Activated CD8-positive, alpha-beta memory T cell treated with anti-CD3 and anti-CD28 coated beads for 36 hours (primary cell): ENCODE results near the gene DENND2A. TPM values are rescaled to one million over a fixed set of nuclear protein-coding genes. Genes with fewer than 3 reads are reported as not detected.

Experiments used
- CTCF ChIA-PET: fragments of 350-600 bp; sonication (Branson Sonifier 250); formaldehyde crosslinking; loops from one replicate; lab custom pipeline; 2021; ENCODE audit warnings: antibody characterized with exemption; lab: Charles Lee
- POLR2A ChIA-PET: fragments of 350-600 bp; sonication (Branson Sonifier 250); formaldehyde crosslinking; loops from one replicate; lab custom pipeline; 2021; ENCODE audit warnings: antibody characterized with exemption; lab: Charles Lee
- total RNA-seq, 2 experiments: library from RNA; stranded (reverse); gene quantifications; one replicate each; pipeline ENCODE4 v1.2.3, GENCODE V29; 2021

Gene DENND2A
- total RNA-seq, 2 experiments from 2014 or later: not detected

DNA sequence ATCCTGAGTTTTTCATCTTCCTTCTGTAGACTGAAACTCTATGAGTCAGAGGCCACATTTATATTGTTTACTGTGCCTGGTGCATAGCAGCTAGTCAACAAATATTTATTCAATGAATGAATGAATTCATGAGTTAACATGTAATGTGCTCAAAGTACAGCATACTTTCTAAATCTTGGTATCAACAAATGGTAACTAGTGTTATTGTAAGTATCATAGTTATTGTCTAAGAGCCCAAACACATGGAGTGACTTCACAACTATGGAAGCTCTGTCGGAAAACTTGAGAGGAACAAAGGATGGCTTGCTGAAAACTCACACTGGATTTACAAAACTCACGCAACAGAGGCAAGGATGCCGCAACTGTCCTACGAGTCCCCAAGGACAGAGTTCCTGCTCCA, 35.9 kb downstream of the DENND2A start:
- CTCF ChIA-PET: no interaction called here
- POLR2A ChIA-PET: no interaction called here

DNA sequence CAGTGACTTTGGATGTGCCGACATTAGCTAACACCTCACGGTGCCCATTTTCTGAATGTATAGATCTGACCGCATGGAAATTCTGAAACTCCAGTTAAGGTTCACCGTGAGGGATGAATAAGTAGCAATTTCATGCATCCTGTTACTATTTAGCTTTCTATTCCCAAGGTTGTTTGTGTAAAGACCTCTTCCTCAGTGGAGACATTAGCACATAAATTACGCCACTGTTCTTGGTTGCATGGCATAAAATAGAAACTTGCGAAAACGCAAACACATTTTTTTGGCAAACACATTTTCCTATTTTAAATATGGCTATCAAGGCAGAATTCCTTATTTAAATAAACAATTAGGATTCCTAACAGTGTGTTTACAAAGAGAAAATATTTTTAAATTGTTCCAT, 36.5 kb downstream of the DENND2A start:
- ChIA-PET POLR2A (no interaction called here), CTCF (no interaction called here)

GRCh38 chr7:140601566-140602174, 38.9 kb downstream of the DENND2A start:
- CTCF ChIA-PET: no interaction called here
- POLR2A ChIA-PET: no interaction called here

DNA sequence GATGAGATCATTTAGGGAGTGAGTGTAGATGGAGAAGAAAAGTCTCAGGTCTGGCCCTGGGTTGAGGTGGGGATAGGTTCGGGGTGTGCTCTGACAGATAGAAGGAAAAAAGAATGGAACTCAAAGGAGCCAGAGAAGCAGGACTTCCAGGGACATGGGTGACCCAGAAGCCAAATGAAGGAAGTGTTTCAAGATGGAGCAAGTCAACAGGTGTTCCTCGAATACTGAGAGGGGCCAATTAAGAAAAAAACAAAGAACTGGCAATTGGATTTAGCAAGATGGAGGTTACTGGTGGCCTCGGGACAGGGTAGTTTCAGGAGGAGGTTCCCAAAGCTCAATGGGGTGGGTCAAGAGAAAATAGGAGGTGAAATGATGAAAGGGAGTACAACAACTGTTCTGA, 40.3 kb downstream of the DENND2A start:
- ChIA-PET POLR2A (no interaction called here), CTCF (no interaction called here)

DNA sequence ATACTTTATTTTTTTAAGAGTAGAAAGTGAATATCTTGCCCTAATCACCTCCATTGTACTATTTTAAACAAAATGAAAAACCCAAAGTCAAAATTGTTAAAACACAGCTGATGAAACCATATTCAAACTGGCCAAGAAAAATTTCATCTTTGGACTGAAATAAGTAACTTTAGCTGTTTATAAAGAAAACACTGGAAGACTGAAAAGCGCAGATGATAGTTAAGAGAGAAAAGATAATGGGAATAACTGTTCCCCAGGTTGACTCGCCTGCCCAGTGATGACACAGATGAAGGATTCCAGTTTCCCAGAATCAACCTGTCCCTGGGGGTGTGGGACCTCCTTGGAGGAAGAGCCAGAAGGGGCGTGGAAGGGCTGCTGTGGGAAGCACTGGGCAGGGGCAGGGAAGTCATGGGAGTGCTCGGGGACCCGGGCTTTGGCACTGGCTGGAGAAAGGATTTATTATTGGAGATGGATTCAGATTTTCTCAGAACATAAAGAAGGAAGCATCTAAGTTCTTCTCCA, 43.1 kb downstream of the DENND2A start:
- ChIA-PET CTCF (no interaction called here), POLR2A (no interaction called here)

DNA sequence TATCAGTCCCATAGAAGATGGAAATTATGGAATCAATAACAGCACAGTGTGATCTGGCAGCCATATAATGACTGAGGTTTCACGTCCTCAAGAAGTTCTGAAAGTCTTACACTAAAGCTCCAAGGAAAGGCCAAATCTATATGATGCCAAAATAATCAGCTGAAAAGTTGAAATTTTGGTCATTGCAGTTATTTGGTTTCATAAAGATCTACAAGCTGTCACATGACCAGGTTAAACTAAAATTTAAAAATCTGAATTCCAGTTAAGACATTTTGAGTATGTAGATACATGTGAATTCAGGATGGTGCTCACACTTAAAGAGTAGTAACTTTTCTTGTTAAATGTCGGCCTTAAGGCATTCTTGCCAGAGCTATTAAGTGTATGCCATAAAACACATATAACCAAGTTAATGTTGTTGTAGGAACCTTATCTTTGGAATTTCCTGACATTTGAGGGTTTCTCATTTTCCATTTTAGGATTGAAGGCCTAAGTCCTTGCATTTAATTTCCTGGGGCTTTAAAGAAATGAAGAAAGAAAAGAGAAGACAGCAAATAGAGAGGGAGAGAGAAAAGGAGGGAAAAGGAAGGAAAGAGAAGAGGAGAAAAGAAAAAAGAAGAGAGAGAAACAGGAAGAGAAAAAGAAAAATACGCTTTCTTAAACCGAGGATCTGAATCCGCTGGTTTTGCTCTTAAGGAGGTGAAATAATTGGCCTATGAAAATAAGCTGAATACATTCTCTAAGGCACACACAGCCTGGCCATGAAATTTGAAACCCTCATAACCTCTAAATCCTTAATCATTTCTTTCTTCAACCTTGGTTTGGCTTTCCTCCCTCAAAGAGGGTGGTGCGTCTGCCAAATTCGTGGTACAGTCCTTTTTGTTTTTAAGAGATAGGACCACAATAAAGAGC, 43.8 kb downstream of the DENND2A start:
- ChIA-PET POLR2A (no interaction called here), CTCF (no interaction called here)

DNA sequence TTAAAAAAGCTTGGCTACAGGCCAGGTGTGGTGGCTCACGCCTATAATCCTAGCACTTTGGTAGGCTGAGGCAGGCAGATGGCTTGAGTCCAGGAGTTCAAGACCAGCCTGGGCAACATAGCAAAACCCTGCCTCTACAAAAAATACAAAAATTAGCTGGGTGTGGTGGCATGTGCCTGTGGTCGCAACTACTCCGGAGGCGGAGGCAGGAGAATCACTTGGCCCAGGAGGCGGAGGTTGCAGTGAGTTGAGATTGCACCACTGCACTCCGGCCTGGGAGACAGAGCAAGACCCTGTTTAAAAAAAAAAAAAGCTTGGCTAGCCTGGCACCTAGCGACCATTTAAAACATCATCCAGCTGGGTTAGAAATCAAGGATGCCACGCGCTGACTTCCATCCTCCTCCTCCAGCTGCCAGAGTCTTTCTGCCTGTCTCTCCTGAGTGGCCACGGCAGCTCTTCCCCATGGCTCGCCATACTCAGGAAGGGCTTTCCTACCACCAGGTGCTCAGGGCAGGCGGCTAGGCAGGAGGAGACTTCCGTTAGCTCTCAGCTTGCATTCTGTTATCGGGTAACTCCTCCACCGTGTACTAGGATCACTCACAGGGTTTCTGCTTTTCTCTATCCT, 45.0 kb downstream of the DENND2A start:
- POLR2A ChIA-PET: no interaction called here
- CTCF ChIA-PET: no interaction called here

- ChIA-PET CTCF (no interaction called here), POLR2A (no interaction called here)
Observed at GRCh38 chr7:140594131-140594691, 46.4 kb downstream of the DENND2A start.

DNA sequence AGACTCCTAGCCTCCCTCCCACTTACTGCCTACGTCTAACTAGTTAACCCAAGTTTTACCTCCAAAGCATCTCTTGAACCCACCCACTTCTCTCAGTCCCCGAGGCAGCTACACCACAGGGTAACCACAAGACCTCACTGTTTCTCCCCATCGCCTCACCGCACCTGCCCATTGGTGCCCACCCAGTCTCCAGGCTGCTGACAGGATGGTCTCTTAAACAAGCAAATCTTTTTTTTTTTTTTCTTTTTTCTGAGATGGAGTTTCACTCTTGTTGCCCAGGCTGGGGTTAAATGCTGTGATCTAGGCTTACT, 47.0 kb downstream of the DENND2A start:
- ChIA-PET POLR2A (no interaction called here), CTCF (no interaction called here)

- CTCF ChIA-PET: no interaction called here
- POLR2A ChIA-PET: no interaction called here
Observed at GRCh38 chr7:140592964-140593671, 47.5 kb downstream of the DENND2A start.

- POLR2A ChIA-PET: interaction anchor here (0.6 kb wide), 1 partner anchor 234 kb away, joined by 5 read pairs; no protein-coding TSS in a partner anchor
- CTCF ChIA-PET: no interaction called here
Observed at GRCh38 chr7:140591180-140591902, 49.3 kb downstream of the DENND2A start.

- CTCF ChIA-PET: no interaction called here
- POLR2A ChIA-PET: no interaction called here
Observed at GRCh38 chr7:140587243-140587642, 53.4 kb downstream of the DENND2A start.

- CTCF ChIA-PET: no interaction called here
- POLR2A ChIA-PET: no interaction called here
Observed at GRCh38 chr7:140586516-140586915, 54.1 kb downstream of the DENND2A start.

DNA sequence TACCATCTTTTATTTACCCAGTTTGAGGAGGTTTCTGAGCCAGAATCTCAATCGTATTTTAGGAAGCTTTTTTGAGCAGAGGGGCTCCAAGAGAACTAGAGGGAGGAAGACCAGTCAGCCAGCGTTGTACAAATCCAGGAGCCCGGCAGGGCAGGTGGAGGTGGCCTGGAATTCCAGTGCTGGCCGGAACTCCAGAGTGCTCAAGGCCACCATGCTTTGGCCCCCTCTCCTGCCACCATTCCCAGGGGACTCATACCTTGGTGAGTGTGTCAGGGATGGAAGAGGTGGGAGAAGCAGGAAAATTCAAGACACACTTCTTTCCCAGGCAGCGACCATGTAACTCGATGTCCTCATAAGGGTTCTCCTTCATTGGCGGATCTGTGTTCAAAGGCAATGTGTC, 55.3 kb downstream of the DENND2A start:
- CTCF ChIA-PET: no interaction called here

DNA sequence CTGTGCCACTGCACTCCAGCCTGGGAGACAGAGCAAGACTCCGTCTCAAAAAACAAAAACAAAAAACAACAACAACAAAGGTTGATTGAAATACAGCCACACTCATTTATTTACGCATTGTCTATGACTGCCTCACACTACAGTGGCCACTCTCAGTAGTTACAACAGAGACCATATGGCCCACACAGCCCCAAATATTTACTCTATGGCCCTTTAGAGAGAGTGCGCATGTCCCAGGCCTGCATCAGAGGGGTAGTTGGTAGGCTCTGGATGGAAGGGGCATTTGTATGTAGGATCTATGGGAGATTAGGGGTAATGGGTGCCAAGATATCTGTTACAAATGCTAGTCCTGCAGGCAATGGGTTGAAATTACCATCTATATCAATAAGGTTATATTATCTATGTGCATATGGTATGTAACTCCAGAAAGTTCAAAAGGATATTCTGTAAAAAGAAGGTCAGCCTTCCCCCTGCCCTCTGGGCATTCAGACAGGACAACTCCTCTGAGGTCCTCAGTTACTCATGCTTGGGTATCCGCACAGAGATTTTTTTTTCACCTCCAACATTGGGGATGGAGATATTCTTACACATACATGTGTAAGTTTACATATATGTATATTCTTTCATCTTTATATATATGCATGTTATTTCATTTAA, 56.3 kb downstream of the DENND2A start:
- CTCF ChIA-PET: no interaction called here

More for the DNA sequence above, 55.3 kb downstream of the DENND2A start:
- POLR2A ChIA-PET: no interaction called here

GRCh38 chr7:140581411-140581810, 59.2 kb downstream of the DENND2A start:
- ChIA-PET POLR2A (interaction anchor here (0.5 kb wide), 1 partner anchor 14 kb away, joined by 5 read pairs; no protein-coding TSS in a partner anchor), CTCF (interaction anchor here (0.6 kb wide), 1 partner anchor 18 kb away, joined by 3 read pairs; no protein-coding TSS in a partner anchor)

More for the DNA sequence above, 56.3 kb downstream of the DENND2A start:
- POLR2A ChIA-PET: no interaction called here

- POLR2A ChIA-PET: no interaction called here
- CTCF ChIA-PET: no interaction called here
Observed at GRCh38 chr7:140577651-140578050, 63.0 kb downstream of the DENND2A start.

DNA sequence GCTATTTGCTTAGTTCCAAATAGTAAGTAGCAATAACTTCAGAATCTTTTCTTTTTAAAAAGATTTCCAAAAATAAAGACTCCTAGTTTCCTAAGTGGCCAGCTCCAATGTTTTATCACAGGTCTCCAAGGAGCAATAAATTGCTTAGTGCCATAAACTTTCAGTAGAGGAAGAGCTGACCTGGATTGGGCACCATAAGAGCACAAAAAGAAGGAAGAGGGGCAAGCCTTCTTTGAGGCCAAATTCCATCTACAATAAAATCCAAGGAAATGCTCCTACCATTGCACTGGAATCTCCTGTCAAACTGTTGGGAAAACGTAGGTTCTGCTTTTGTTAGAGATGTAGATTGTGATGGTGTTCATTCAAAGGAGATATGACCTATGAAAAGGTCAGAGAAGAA, 64.0 kb downstream of the DENND2A start:
- CTCF ChIA-PET: no interaction called here

More for the DNA sequence above, 64.0 kb downstream of the DENND2A start:
- POLR2A ChIA-PET: no interaction called here
